ENCODE data around the gene FBXO24. TPM values are rescaled to one million over a fixed set of nuclear protein-coding genes. Genes with fewer than 3 reads are reported as not detected.

FBXO24 gene
- total and polyA plus RNA-seq, 10 of the 15 experiments (the other 5 are each of a cell fraction or from before 2014, with no cell fraction given) = 0.11 to 0.96 (median 0.27) TPM; not detected in 4

DNA sequence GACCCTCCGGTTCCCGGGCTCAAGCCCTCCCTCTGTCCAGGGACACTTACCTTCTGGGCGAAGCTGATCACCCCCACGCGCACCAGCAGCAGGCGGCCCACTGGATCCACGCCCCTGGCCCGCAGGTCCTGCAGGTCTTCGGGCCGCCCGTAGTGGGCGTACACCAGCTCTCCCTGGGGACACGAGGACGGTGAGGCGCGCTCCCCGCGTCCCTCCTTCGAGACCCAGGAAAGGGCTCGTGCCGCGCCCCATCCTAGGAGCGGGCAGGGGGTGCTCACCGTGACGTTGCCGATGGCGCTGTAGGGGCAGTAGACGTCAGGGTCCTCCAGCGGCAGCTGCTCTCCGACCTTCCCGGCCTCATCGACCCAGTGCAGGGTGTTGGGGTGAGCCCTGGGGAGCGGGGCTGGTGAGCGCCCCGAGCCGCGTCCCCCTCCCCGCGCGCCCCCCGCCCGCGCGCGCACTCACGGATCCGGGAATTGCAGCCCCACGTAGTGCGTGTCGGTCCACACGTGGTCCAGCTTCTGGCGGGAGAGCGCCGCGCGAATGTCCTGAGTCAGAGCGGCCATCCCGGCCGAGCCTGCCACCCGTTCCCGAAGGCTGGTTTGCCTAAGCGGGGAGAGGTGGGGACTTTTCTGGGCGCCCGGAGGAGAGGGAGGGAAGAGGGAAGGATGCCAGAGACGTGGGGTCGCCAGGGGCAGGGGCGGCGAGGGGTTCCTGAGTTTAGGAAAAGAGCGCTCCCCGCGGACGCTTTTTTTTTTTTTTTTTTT, 47.0 kb downstream of the FBXO24 start:
- Histone ChIP-seq H3K79me2 (ENCODE audit: control insufficient read depth, insufficient read depth, low read length) (no peaks in the 10 kb centered on the region), H3K36me3 (ENCODE audit: control insufficient read depth in 2 of 2, insufficient read depth in 2 of 2, low read length in 1 of 2) (no peaks in the 10 kb centered on the region), H3K4me2 (ENCODE audit: control insufficient read depth, insufficient read depth) (peak overlapping the region; percentile 95), H3K9ac (ENCODE audit: control insufficient read depth, insufficient read depth, low read length) (peak overlapping the region; percentile 68), H3K4me3 (peak overlapping the region; percentile 76), H3K9me3 (replicated peaks; ENCODE audit: control insufficient read depth, insufficient read depth, low read length) (no peaks in the 10 kb centered on the region), H3K27me3 (replicated peaks in 1 of 2; ENCODE audit: control insufficient read depth in 2 of 2, insufficient read depth in 2 of 2, low read length in 1 of 2) (no peaks in the 10 kb centered on the region; a peak in 1 of 4 replicates), H3K4me1 (ENCODE audit: control insufficient read depth, insufficient read depth, low read length) (peaks cover 6% of the 10 kb centered on the region), H2AFZ (ENCODE audit: control insufficient read depth, low read depth, low read length) (peak overlapping the region; percentile 84), H4K20me1 (ENCODE audit: control insufficient read depth, insufficient read depth) (no peaks in the 10 kb centered on the region), H3K27ac (ENCODE audit: control insufficient read depth, insufficient read depth) (peak overlapping the region; percentile 24; the same call in 1 of the 2 replicates)
- intact Hi-C loops (cut with micrococcal nuclease; ENCODE audit: unreplicated experiment) (loop anchor here (1.0 to 5.0 kb wide), 3 partner anchors 42 to 74 kb away; partner anchors contain the start of genes GIGYF1 and POP7), in situ Hi-C loops (cut with MboI) (no loop called here)
- SMC1A ChIA-PET (ENCODE audit: uncharacterized antibody, unreplicated experiment) = interaction anchor here (0.9 to 2.0 kb wide), 5 partner anchors 40 to 59 kb away, joined by 3 to 5 read pairs (median 4); partner anchors contain the start of genes FBXO24 and GNB2
- no peak for DNase-seq (ENCODE audit: low read depth, low spot score)
- 1% methylated on average over 40 of the region's 72 CpGs for WGBS (ENCODE audit: insufficient coverage, insufficient replicate concordance, low lambda C conversion rate, missing lambda C conversion rate)
- POLR2A ChIA-PET = interaction anchor here (0.7 to 1.2 kb wide), 3 partner anchors 45 to 48 kb away, joined by 4 to 7 read pairs (median 5); partner anchors contain the start of gene FBXO24
- RAD21 ChIA-PET (ENCODE audit: unreplicated experiment) = interaction anchor here (0.6 to 0.9 kb wide), 3 partner anchors 10 to 59 kb away, joined by 3 to 4 read pairs (median 3); partner anchors contain the start of gene MOSPD3
- peak; percentile 84 for ATAC-seq
- FAIRE-seq = no peak
- CTCF ChIA-PET = interaction anchor here (0.6 to 3.9 kb wide), 15 partner anchors 9 to 715 kb away, joined by 3 to 46 read pairs (median 4); partner anchors contain the start of genes FBXO24 and MOSPD3
- BruUV-seq (replicated peaks) = no TSS peak
- TF ChIP-seq, protein P1, sequence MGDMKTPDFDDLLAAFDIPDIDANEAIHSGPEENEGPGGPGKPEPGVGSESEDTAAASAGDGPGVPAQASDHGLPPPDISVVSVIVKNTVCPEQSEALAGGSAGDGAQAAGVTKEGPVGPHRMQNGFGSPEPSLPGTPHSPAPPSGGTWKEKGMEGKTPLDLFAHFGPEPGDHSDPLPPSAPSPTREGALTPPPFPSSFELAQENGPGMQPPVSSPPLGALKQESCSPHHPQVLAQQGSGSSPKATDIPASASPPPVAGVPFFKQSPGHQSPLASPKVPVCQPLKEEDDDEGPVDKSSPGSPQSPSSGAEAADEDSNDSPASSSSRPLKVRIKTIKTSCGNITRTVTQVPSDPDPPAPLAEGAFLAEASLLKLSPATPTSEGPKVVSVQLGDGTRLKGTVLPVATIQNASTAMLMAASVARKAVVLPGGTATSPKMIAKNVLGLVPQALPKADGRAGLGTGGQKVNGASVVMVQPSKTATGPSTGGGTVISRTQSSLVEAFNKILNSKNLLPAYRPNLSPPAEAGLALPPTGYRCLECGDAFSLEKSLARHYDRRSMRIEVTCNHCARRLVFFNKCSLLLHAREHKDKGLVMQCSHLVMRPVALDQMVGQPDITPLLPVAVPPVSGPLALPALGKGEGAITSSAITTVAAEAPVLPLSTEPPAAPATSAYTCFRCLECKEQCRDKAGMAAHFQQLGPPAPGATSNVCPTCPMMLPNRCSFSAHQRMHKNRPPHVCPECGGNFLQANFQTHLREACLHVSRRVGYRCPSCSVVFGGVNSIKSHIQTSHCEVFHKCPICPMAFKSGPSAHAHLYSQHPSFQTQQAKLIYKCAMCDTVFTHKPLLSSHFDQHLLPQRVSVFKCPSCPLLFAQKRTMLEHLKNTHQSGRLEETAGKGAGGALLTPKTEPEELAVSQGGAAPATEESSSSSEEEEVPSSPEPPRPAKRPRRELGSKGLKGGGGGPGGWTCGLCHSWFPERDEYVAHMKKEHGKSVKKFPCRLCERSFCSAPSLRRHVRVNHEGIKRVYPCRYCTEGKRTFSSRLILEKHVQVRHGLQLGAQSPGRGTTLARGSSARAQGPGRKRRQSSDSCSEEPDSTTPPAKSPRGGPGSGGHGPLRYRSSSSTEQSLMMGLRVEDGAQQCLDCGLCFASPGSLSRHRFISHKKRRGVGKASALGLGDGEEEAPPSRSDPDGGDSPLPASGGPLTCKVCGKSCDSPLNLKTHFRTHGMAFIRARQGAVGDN (IDR thresholded peaks at IDR 0.05) = 0 out of 2 replicates have a peak, but pooled peaks have one; percentile 40
- TF ChIP-seq, protein P2, sequence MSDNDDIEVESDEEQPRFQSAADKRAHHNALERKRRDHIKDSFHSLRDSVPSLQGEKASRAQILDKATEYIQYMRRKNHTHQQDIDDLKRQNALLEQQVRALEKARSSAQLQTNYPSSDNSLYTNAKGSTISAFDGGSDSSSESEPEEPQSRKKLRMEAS (IDR thresholded peaks at IDR 0.05; ENCODE audit: low read depth, low read length) = peak; percentile 64; the same call in 1 of the 2 replicates
- TF ChIP-seq MEF2A (IDR thresholded peaks at IDR 0.05; ENCODE audit: insufficient read depth, low read depth, low read length) (no peak), ZNF24 (IDR thresholded peaks at IDR 0.05) (no peak), POU2F2 (IDR thresholded peaks at IDR 0.05; ENCODE audit: borderline replicate concordance, low read depth, low read length) (no peak), ZNF384 (IDR thresholded peaks at IDR 0.05; ENCODE audit: borderline replicate concordance, low read depth, low read length) (peak; percentile 70), EED (IDR thresholded peaks at IDR 0.05; ENCODE audit: low read depth) (no peak), CBX5 (IDR thresholded peaks at IDR 0.05; ENCODE audit: low read depth) (no peak), HDAC2 (IDR thresholded peaks at IDR 0.05) (no peak), MYB (IDR thresholded peaks at IDR 0.05; ENCODE audit: borderline replicate concordance, low read depth, low read length) (no peak), CREB1 (IDR thresholded peaks at IDR 0.05; ENCODE audit: low read depth) (no peak), ETV6 (conservative IDR thresholded peaks at IDR 0.05 in 1 of 2, IDR thresholded peaks at IDR 0.05 in 1 of 2; ENCODE audit: borderline replicate concordance in 1 of 2, low read depth in 1 of 2) (no peak), CHD2 (IDR thresholded peaks at IDR 0.05; ENCODE audit: borderline replicate concordance, low read depth, low read length) (no peak), SRF (IDR thresholded peaks at IDR 0.05; ENCODE audit: low read depth in 2 of 2, low read length in 2 of 2) (no peak)
- TF ChIP-seq, protein P3, sequence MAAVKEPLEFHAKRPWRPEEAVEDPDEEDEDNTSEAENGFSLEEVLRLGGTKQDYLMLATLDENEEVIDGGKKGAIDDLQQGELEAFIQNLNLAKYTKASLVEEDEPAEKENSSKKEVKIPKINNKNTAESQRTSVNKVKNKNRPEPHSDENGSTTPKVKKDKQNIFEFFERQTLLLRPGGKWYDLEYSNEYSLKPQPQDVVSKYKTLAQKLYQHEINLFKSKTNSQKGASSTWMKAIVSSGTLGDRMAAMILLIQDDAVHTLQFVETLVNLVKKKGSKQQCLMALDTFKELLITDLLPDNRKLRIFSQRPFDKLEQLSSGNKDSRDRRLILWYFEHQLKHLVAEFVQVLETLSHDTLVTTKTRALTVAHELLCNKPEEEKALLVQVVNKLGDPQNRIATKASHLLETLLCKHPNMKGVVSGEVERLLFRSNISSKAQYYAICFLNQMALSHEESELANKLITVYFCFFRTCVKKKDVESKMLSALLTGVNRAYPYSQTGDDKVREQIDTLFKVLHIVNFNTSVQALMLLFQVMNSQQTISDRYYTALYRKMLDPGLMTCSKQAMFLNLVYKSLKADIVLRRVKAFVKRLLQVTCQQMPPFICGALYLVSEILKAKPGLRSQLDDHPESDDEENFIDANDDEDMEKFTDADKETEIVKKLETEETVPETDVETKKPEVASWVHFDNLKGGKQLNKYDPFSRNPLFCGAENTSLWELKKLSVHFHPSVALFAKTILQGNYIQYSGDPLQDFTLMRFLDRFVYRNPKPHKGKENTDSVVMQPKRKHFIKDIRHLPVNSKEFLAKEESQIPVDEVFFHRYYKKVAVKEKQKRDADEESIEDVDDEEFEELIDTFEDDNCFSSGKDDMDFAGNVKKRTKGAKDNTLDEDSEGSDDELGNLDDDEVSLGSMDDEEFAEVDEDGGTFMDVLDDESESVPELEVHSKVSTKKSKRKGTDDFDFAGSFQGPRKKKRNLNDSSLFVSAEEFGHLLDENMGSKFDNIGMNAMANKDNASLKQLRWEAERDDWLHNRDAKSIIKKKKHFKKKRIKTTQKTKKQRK (IDR thresholded peaks at IDR 0.05; ENCODE audit: low read depth, low read length) = no peak

Data from GM12878 (cell line).